CD4-positive, alpha-beta T cell treated with Interferon alpha-2 for 1 hour (primary cell): ENCODE data around the gene FXYD7.
"Not testable (repeated sequence)": the region's sequence is repeated elsewhere in the genome, so short reads cannot be mapped to it uniquely, and the experiment has no call there.

ENCODE experiments used
- DNase-seq, 2 donors: peaks; one replicate each; pipeline ENCODE4 v3.0.0-alpha.2; 2020 to 2022

FXYD7 gene

GRCh38 chr19:35128398-35129057, 14.5 kb upstream of the FXYD7 start:
- no peak for DNase-seq

- not testable (repeated sequence) for DNase-seq
These were observed 13.3 kb upstream of the FXYD7 start for GRCh38 chr19:35129724-35130274.

- no peak for DNase-seq
These were observed 12.0 kb upstream of the FXYD7 start for GRCh38 chr19:35130761-35131720.

GRCh38 chr19:35132254-35132653, 10.8 kb upstream of the FXYD7 start:
- no peak for DNase-seq

DNA sequence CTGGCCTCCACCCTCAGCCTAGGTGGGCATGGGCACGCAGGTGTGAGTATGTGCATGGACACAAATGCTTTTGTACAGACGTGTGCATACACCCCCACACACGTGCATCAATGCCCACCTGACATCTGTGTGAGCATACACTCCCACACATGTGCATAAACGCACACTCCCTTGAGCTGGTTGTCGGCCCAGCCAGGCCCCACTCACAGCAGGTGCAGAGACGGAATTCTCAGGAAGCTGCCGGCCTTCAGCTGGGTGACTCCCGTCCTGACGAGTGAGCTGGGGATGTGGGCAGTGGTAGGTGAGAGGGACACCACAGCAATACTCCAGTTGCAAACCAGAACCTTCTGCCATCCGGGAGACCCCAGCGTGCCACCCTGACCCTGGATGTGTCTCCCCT, 9.2 kb upstream of the FXYD7 start:
- DNase-seq: no peak

- no peak for DNase-seq
These were observed 8.3 kb upstream of the FXYD7 start, which contains the start of gene LGI4 for GRCh38 chr19:35134601-35135242. Gene LGI4 (minus strand): TSS chr19:35135059. CDS start chr19:35134680, 379 bp downstream.

DNA sequence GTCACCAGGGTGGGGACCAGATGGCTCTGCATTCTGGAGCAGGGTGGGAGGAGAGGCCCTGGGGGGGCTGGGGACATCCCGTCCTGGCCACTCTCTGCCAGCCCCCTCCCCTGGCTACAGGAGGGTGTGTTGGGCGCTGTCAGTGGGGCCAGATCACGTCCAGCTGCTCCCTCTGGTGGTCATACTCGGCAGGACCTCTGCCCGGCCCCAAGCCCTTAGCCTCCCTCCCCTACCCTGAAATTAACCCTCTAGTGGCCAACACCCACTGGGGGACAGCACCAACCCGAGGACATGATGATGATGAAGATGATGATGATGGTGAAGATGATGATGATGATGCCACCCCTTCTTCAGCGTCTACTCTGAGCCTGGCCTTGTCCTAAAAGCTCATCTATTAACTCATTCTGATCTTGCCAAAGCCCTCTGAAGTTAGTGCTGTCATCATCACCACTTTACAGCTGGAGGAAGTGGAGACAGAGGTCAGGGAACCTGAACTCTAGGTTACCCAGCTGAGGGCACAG, 7.6 kb upstream of the FXYD7 start:
- peak; percentile 62 to 70 for DNase-seq

DNA sequence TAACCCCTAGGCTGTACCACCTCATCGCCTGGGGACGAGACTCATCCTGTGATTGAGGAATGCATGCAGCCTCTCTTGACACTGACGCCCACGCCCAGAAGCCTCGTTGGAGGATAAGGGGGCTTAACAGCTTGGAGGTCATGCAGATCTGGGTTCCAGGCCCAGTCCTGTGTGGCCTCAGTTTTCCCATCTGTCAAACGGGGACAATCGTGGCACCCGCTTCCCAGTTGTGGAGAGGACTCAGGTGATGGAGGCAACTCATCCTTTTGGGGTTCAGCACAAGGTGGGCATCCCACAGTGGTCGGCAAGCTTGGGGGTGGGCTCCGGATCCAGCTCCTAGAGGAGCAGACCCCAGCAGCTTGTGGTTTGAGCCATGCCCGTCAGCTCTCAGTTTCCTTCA, 6.8 kb upstream of the FXYD7 start:
- no peak for DNase-seq

DNA sequence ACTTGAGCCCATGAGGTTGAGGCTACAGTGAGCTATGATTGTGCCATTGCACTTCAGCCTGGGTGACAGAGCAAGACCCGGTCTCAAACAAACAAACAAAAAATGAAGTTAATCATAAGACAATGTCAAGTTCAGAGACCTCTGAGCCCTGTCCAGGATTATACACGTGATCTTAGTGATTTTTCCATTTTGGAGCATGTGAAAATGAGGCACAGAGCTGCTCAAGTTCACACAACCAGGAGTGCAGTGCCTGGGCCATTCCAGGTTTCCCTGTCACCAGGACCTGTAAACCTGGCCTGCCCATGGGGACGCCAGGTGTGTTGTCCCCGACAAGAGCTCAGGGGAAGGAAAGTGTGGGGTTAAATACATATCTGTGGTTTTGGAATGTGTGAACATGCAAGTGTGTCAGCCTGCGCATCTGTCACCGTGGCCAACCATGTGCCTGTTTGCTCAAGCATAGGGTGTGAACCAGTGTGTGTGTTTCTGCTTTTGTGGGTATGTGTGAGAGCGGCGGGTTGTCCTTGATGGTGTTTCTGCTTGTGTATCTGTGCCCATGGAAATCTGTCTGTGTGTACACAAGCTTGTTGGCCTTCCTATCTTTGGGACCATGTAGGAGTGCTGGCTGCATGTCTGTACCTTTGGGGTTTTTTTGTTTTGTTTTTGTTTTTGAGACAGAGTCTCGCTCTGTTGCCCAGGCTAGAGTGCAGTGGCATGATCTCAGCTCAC, 5.9 kb upstream of the FXYD7 start:
- DNase-seq: no peak

DNA sequence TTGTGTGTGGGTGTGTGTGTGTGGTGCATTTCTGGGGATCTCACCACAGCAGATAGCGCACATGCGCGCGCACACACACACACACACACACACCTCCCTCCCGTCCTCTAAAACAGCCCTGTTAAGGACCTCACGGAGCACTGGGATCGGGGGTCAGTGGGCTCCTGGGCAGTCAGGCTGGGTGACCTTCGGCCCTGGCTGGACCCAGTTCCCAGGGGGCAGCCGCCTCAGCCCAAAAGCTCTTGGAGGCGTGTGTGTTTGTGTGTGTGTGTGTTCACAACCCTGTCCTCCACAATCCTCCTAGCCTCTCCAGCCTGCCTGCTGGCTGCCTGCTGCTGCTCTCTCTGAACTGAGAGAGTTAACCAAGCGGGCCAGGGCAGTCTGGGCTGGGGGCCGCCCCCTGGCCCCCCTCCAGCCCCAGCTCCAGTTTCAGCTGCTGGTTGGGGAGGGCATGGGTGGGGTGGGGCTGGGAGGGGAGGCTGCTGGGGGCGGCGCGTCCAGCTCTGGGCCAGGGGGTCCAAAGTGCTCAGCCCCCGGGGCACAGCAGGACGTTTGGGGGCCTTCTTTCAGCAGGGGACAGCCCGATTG, 4.7 kb upstream of the FXYD7 start, which contains the start of gene FXYD1:
Gene FXYD1, plus strand, starts transcription at position 520 of the 588 bp plus-strand sequence. CDS start 1,256 bp downstream, outside the sequence.
- DNase-seq: no peak

DNA sequence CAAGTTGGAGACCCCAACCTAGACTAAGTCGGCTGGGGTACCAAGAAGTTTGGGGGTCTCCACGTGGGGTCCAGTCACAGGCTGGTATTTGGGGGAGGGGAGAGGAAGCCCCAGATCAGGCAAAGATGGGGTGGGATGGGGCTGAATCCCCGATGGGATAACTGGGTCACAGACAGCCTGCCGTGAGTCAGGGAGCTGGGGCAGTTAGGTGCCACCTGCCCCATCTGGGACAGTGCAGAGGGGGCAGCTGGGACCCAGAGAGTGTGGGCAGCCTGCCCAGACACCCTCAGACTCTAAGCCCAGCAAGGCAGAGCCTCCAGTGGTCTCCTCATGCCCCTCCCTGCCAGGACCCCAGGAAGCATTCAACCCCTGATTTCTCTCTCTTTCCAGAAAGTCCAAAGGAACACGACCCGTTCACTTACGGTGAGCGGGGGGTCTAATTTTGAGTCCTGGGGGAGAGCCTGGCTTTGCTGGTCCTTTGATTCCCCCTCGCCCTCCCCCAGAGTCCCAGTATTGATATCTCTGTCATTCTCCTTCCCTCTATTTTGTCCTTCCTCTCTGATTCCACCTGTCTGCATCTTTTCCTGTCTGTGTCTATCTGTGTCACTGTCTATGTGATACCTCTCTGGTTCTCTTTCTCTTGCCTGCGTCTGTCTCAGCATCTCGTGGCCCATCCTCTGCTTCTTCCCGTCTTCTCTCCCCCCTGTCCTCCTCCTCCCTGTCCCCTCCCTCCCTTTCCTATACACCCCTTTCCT, 2.7 kb upstream of the FXYD7 start:
- no peak for DNase-seq

GRCh38 chr19:35140962-35141836, 1.9 kb upstream of the FXYD7 start:
- peak; percentile 95 to 97 for DNase-seq

- DNase-seq: no peak
These were observed 1.0 kb upstream of the FXYD7 start for GRCh38 chr19:35141837-35142605.

- DNase-seq: peak; percentile 70 to 86
These were observed 337 bp upstream of the FXYD7 start for GRCh38 chr19:35142606-35143230.

DNA sequence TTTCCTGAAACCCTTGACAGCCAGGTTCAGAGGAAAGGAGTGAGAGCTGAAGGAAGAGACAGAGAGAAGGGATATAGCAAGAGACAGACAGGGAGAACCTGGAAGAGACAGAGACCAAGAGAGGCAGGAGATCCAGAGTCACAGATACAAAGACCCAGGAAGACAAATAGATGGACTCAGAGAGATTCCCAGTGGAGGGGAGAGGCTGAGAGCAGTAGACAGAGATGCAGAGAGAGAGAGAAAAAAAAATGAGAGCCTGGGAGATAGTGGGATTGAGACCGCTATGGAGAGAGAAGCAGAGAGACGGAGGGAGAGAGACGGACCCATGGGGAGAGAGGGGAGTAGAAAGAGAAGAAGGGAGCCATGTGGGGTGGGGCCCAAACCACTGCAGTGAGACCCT, 763 bp downstream of the FXYD7 start:
- no peak for DNase-seq

GRCh38 chr19:35144259-35144599, 1.2 kb downstream of the FXYD7 start:
- no peak for DNase-seq

GRCh38 chr19:35144600-35145436, 1.8 kb downstream of the FXYD7 start:
- peak; percentile 30 to 66 for DNase-seq
